Measurements from ENCODE around the gene CDK8. TPM values are rescaled to one million over a fixed set of nuclear protein-coding genes. Genes with fewer than 3 reads are reported as not detected.

Gene CDK8
- polyA plus RNA-seq, 1 donor from 2014 or later = 3.3 TPM

- H3K27me3 Mint-ChIP-seq = no peaks in the 10 kb centered on the region
- H3K27ac Mint-ChIP-seq = no peak overlapping the region
- H3K36me3 Mint-ChIP-seq = peaks cover 8% of the 10 kb centered on the region
- no peaks in the 10 kb centered on the region for H3K9me3 Mint-ChIP-seq
- H3K4me1 Mint-ChIP-seq = peaks cover 0 to 1% (median 0%) of the 10 kb centered on the region in 3 donors
- no peak overlapping the region for H3K4me3 Mint-ChIP-seq
Measured at GRCh38 chr13:26406791-26407190, 152.9 kb downstream of the CDK8 start.

GRCh38 chr13:26411206-26411605 lies 157.3 kb downstream of the CDK8 start:
- Mint-ChIP-seq H3K9me3 (peaks cover 0 to 7% (median 2%) of the 10 kb centered on the region in 3 donors), H3K4me1 (no peaks in the 10 kb centered on the region), H3K27ac (no peak overlapping the region), H3K27me3 (no peaks in the 10 kb centered on the region), H3K4me3 (no peak overlapping the region), H3K36me3 (peaks cover 5% of the 10 kb centered on the region)

GRCh38 chr13:26412263-26412662 lies 158.3 kb downstream of the CDK8 start:
- peaks cover 0 to 7% (median 3%) of the 10 kb centered on the region in 3 donors for H3K9me3 Mint-ChIP-seq

GRCh38 chr13:26412936-26413716 lies 159.2 kb downstream of the CDK8 start:
- Mint-ChIP-seq H3K27me3 (no peaks in the 10 kb centered on the region), H3K4me1 (no peaks in the 10 kb centered on the region), H3K4me3 (no peak overlapping the region), H3K27ac (no peak overlapping the region), H3K9me3 (peaks cover 0 to 7% (median 3%) of the 10 kb centered on the region in 3 donors), H3K36me3 (no peaks in the 10 kb centered on the region)

More at GRCh38 chr13:26412263-26412662, 158.3 kb downstream of the CDK8 start:
- Mint-ChIP-seq H3K27ac (no peak overlapping the region), H3K4me3 (no peak overlapping the region), H3K4me1 (no peaks in the 10 kb centered on the region), H3K27me3 (no peaks in the 10 kb centered on the region), H3K36me3 (peaks cover 2% of the 10 kb centered on the region)

GRCh38 chr13:26420282-26420960 lies 166.5 kb downstream of the CDK8 start:
- Mint-ChIP-seq H3K27ac (no peak overlapping the region), H3K36me3 (peaks cover 2% of the 10 kb centered on the region)

GRCh38 chr13:26422036-26422435 lies 168.1 kb downstream of the CDK8 start:
- Mint-ChIP-seq H3K9me3 (peaks cover 0 to 3% (median 0%) of the 10 kb centered on the region in 3 donors), H3K27me3 (peaks cover 12% of the 10 kb centered on the region), H3K4me3 (no peak overlapping the region), H3K36me3 (peaks cover 2% of the 10 kb centered on the region), H3K4me1 (no peaks in the 10 kb centered on the region), H3K27ac (no peak overlapping the region)

More at GRCh38 chr13:26420282-26420960, 166.5 kb downstream of the CDK8 start:
- Mint-ChIP-seq H3K27me3 (peaks cover 5% of the 10 kb centered on the region), H3K9me3 (peaks cover 0 to 4% (median 0%) of the 10 kb centered on the region in 3 donors), H3K4me1 (no peaks in the 10 kb centered on the region), H3K4me3 (no peak overlapping the region)

GRCh38 chr13:26423629-26424028 lies 169.7 kb downstream of the CDK8 start:
- H3K9me3 Mint-ChIP-seq = peaks cover 0 to 3% (median 0%) of the 10 kb centered on the region in 3 donors
- H3K27me3 Mint-ChIP-seq = peaks cover 14% of the 10 kb centered on the region
- H3K4me1 Mint-ChIP-seq = no peaks in the 10 kb centered on the region
- no peak overlapping the region for H3K27ac Mint-ChIP-seq
- H3K36me3 Mint-ChIP-seq = peaks cover 2% of the 10 kb centered on the region
- no peak overlapping the region for H3K4me3 Mint-ChIP-seq

- Mint-ChIP-seq H3K9me3 (peaks cover 0 to 3% (median 0%) of the 10 kb centered on the region in 3 donors), H3K4me3 (no peak overlapping the region), H3K27ac (no peak overlapping the region), H3K36me3 (no peaks in the 10 kb centered on the region), H3K27me3 (peaks cover 14% of the 10 kb centered on the region), H3K4me1 (no peaks in the 10 kb centered on the region)
Measured at GRCh38 chr13:26424181-26424580, 170.3 kb downstream of the CDK8 start.

GRCh38 chr13:26425443-26426358 lies 171.8 kb downstream of the CDK8 start:
- H3K27ac Mint-ChIP-seq = peak overlapping the region in 1 of 3 donors; percentile 74
- no peaks in the 10 kb centered on the region for H3K4me1 Mint-ChIP-seq
- H3K27me3 Mint-ChIP-seq = peaks cover 14% of the 10 kb centered on the region
- H3K4me3 Mint-ChIP-seq = no peak overlapping the region
- H3K36me3 Mint-ChIP-seq = peaks cover 6% of the 10 kb centered on the region
- peaks cover 0 to 3% (median 0%) of the 10 kb centered on the region in 3 donors for H3K9me3 Mint-ChIP-seq

GRCh38 chr13:26433776-26434175 lies 179.8 kb downstream of the CDK8 start:
- Mint-ChIP-seq H3K4me3 (no peak overlapping the region), H3K9me3 (peaks cover 12 to 26% (median 23%) of the 10 kb centered on the region in 3 donors), H3K27me3 (no peaks in the 10 kb centered on the region), H3K27ac (no peak overlapping the region), H3K4me1 (no peaks in the 10 kb centered on the region), H3K36me3 (peaks cover 7% of the 10 kb centered on the region)

GRCh38 chr13:26435171-26435570 lies 181.2 kb downstream of the CDK8 start:
- Mint-ChIP-seq H3K27ac (no peak overlapping the region), H3K9me3 (peaks cover 12 to 26% (median 23%) of the 10 kb centered on the region in 3 donors), H3K36me3 (peaks cover 1% of the 10 kb centered on the region)

GRCh38 chr13:26435646-26436045 lies 181.7 kb downstream of the CDK8 start:
- Mint-ChIP-seq H3K36me3 (peaks cover 1% of the 10 kb centered on the region), H3K27ac (no peak overlapping the region), H3K27me3 (no peaks in the 10 kb centered on the region), H3K4me1 (no peaks in the 10 kb centered on the region), H3K9me3 (peaks cover 12 to 26% (median 23%) of the 10 kb centered on the region in 3 donors), H3K4me3 (no peak overlapping the region)

More at GRCh38 chr13:26435171-26435570, 181.2 kb downstream of the CDK8 start:
- Mint-ChIP-seq H3K4me3 (no peak overlapping the region), H3K4me1 (no peaks in the 10 kb centered on the region), H3K27me3 (no peaks in the 10 kb centered on the region)

- Mint-ChIP-seq H3K9me3 (peaks cover 12 to 26% (median 23%) of the 10 kb centered on the region in 3 donors), H3K4me3 (no peak overlapping the region), H3K4me1 (no peaks in the 10 kb centered on the region), H3K27me3 (no peaks in the 10 kb centered on the region), H3K36me3 (peaks cover 1% of the 10 kb centered on the region), H3K27ac (no peak overlapping the region)
Measured at GRCh38 chr13:26436914-26437313, 183.0 kb downstream of the CDK8 start.

GRCh38 chr13:26440111-26440510 lies 186.2 kb downstream of the CDK8 start:
- Mint-ChIP-seq H3K27ac (no peak overlapping the region), H3K4me3 (no peak overlapping the region), H3K9me3 (peaks cover 4 to 19% (median 17%) of the 10 kb centered on the region in 3 donors), H3K27me3 (no peaks in the 10 kb centered on the region), H3K36me3 (no peaks in the 10 kb centered on the region), H3K4me1 (no peaks in the 10 kb centered on the region)

Measured in IgD-negative memory B cell (primary cell).